ENCODE results near the gene HOXD12.

HOXD12 gene

DNA sequence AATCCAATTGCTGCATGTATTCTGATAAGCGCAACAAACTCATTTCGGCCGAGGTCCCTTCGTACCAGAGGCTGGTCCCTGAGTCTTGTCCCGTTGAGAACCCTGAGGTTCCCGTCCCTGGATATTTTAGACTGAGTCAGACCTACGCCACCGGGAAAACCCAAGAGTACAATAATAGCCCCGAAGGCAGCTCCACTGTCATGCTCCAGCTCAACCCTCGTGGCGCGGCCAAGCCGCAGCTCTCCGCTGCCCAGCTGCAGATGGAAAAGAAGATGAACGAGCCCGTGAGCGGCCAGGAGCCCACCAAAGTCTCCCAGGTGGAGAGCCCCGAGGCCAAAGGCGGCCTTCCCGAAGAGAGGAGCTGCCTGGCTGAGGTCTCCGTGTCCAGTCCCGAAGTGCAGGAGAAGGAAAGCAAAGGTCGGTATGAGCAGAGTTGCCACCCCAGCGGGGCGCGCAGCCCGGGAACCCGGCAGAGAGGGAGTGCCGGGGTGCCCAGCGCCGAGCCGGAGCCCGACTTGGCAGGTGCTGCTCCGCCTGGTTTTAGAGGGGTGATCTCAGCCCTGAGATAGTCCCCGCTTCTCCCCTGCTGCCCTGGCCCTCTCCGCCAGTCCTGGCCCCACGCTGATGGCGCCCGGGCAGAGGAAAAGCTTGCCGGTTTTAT is 17.7 kb downstream of the HOXD12 start:
- Histone ChIP-seq H3K9me3 (no peaks in the 10 kb centered on the region), H3K27me3 (peaks cover 8% of the 10 kb centered on the region)
- TF ChIP-seq, protein P1, sequence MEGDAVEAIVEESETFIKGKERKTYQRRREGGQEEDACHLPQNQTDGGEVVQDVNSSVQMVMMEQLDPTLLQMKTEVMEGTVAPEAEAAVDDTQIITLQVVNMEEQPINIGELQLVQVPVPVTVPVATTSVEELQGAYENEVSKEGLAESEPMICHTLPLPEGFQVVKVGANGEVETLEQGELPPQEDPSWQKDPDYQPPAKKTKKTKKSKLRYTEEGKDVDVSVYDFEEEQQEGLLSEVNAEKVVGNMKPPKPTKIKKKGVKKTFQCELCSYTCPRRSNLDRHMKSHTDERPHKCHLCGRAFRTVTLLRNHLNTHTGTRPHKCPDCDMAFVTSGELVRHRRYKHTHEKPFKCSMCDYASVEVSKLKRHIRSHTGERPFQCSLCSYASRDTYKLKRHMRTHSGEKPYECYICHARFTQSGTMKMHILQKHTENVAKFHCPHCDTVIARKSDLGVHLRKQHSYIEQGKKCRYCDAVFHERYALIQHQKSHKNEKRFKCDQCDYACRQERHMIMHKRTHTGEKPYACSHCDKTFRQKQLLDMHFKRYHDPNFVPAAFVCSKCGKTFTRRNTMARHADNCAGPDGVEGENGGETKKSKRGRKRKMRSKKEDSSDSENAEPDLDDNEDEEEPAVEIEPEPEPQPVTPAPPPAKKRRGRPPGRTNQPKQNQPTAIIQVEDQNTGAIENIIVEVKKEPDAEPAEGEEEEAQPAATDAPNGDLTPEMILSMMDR (IDR thresholded peaks at IDR 0.05; ENCODE audit: low read depth, low read length): no peak

DNA sequence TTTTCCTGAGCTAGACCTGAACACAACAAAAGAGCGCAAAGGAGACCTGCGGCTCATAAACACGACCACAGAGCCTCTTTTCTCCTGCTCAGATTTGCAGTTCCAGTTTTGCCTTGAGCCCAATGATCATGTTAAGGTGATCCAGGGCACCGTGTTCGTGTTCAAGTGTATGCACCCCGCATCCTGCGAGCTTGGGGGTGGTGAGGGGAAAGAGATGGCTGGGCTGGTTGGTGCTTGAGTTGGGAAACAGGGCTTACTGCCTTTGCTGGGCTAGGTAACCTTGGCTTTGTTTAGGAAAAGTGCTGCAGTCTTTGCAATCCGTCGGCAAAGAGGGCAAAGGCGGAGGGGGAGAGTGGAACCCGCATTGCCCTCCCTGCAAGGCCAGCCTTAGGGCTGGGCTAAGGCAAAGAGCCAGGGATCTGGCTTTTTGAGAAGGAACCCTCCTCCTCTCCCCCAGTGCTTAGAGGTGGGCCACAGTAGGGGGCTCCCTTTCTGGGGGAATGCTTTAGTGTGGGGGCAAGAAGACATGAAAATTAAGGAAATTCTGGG is 18.3 kb downstream of the HOXD12 start:
- DNase-seq: no peak
- no peaks in the 10 kb centered on the region for H3K9me3 ChIP-seq
- no peaks in the 10 kb centered on the region; the same call in 1 of the 2 replicates for H3K36me3 ChIP-seq
- peaks cover 5% of the 10 kb centered on the region; the same call in 1 of the 2 replicates for H3K27me3 ChIP-seq
- H3K4me3 ChIP-seq (ENCODE audit: low read depth, low read length): peak overlapping the region; percentile 56
- H3K4me1 ChIP-seq: 0 out of 2 replicates have a peak, but pooled peaks cover 3% of the 10 kb centered on the region
- TF ChIP-seq, protein P1 (IDR thresholded peaks at IDR 0.05; ENCODE audit: low read depth, low read length): no peak

More for the DNA sequence above, 17.7 kb downstream of the HOXD12 start:
- peak overlapping the region; percentile 56 for H3K4me3 ChIP-seq (ENCODE audit: low read depth, low read length)
- no peaks in the 10 kb centered on the region; the same call in 1 of the 2 replicates for H3K36me3 ChIP-seq
- H3K4me1 ChIP-seq: 0 out of 2 replicates have a peak, but pooled peaks cover 3% of the 10 kb centered on the region
- DNase-seq: no peak

DNA sequence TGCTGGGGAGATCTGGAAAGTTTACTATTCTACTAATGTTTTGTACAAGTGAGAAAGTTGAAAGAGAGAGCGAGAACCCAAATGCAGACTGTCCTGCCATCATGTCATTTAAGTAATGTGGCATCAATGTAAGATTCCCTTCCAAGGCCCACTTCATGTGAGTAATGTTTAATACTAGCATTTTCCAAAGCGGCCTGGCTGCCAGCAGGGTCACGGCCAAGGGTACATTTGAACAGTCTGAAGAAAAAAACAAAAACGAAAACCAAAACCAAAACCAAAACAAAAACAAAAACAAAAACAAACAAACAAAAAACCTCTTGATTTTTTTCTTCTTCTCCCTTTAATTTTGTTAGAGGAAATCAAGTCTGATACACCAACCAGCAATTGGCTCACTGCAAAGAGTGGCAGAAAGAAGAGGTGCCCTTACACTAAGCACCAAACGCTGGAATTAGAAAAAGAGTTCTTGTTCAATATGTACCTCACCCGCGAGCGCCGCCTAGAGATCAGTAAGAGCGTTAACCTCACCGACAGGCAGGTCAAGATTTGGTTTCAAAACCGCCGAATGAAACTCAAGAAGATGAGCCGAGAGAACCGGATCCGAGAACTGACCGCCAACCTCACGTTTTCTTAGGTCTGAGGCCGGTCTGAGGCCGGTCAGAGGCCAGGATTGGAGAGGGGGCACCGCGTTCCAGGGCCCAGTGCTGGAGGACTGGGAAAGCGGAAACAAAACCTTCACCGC is 19.2 kb downstream of the HOXD12 start:
- Histone ChIP-seq H3K4me1 (0 out of 2 replicates have a peak, but pooled peaks cover 3% of the 10 kb centered on the region), H3K36me3 (no peaks in the 10 kb centered on the region; the same call in 1 of the 2 replicates), H3K4me3 (ENCODE audit: low read depth, low read length) (peak overlapping the region; percentile 47), H3K27me3 (peaks cover 5% of the 10 kb centered on the region; the same call in 1 of the 2 replicates), H3K9me3 (no peaks in the 10 kb centered on the region)
- TF ChIP-seq, protein P1 (IDR thresholded peaks at IDR 0.05; ENCODE audit: low read depth, low read length): peak; percentile 67
- peak; percentile 60 for DNase-seq

DNA sequence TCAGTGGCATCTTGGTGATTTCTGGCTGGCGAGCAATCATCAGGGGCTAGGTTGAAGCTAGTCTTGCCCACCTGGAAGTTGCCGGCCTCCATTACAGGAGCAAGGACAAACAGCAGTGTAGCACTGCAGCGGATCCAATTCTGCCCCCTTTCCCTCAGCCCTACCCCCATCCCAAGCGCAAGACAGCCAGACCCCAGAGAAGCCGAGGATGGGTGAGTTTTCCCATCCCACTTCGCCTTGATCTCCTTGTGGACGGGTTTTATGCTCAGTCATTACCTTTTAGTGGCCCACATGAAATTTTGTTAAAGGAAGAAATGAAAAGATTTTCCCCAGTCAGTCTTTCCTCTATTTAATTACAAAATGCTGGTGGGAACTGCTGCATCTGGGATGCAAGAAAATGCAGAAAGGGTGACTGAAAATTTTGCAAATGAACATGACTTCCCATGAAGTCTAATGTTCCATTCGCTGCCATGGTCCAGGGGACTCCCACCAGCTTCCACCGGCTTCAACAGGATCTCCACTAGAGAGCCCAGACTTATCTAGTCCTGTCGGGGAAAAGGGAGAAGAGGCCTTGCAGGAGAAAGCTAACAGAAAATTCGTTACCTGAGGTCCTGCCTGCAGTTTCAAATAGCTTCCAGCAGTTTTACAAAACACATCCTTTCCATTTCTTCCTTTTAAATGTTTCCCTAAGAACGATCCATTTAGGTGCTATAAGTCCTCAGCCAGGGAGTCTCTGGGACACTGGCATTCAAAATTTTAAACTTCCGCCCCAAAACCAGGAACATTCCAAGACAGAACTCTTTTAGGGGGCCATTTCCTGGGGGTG is 21.0 kb downstream of the HOXD12 start:
- peaks cover 5% of the 10 kb centered on the region; the same call in 1 of the 2 replicates for H3K27me3 ChIP-seq
- H3K36me3 ChIP-seq: no peaks in the 10 kb centered on the region; the same call in 1 of the 2 replicates
- TF ChIP-seq, protein P1 (IDR thresholded peaks at IDR 0.05; ENCODE audit: low read depth, low read length): no peak
- 0 out of 2 replicates have a peak, but pooled peaks cover 3% of the 10 kb centered on the region for H3K4me1 ChIP-seq
- H3K4me3 ChIP-seq (ENCODE audit: low read depth, low read length): no peak overlapping the region
- no peak for DNase-seq
- no peaks in the 10 kb centered on the region for H3K9me3 ChIP-seq

DNA sequence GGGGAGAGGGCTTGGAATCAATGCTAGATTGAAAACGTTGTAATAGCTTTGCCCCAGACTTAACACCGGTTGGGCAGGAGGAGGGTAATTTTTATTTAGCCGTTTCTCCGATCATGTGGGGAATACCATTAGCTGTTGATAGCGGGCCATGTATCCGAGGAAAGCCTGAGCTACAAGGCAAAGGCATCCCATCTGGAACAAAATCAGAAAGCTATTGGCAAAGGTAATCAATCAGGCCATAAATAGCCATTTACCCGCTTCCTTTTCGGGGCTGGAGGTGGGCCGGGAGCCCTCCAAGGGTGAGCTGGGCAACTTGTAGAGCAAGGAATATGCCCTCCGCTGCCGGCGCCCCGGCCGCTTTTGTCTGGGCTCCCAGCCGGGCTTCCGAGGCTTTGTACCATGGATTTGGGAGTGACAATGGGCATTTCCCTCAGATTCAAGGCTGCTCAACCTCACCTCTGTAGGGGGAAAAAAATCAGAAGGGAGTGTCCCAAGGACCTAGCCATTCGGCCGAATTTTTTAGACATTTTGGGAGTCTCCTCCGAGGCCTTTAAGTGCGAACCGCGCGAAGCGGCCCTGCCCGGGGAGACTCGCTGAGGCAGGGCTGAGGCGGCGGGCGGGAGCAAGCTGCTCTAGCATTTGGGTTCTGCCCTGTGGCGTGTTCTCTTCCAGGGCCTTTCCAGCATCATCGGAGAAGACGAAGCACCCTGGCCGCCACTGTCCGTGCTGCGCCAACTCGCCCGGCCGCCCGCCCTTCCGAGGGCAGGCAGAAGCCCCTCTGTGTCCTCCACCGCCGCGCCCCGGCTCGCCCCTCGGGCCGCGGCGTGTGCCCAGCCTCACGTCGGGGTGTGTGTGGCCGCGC is 21.8 kb downstream of the HOXD12 start:
- 0 out of 2 replicates have a peak, but pooled peaks cover 3% of the 10 kb centered on the region for H3K4me1 ChIP-seq
- H3K4me3 ChIP-seq (ENCODE audit: low read depth, low read length): no peak overlapping the region
- H3K9me3 ChIP-seq: no peaks in the 10 kb centered on the region
- DNase-seq: no peak
- TF ChIP-seq, protein P1 (IDR thresholded peaks at IDR 0.05; ENCODE audit: low read depth, low read length): no peak
- H3K36me3 ChIP-seq: no peaks in the 10 kb centered on the region
- H3K27me3 ChIP-seq: peaks cover 5% of the 10 kb centered on the region; the same call in 1 of the 2 replicates

Measured in BE2C (cell line).